Femur (tissue), 1 donor: ENCODE data around the gene SSNA1.

Experiments used
- DNase-seq: peaks from one replicate; pipeline ENCODE4 v3.0.0-alpha.2; 2017

Gene SSNA1

DNA sequence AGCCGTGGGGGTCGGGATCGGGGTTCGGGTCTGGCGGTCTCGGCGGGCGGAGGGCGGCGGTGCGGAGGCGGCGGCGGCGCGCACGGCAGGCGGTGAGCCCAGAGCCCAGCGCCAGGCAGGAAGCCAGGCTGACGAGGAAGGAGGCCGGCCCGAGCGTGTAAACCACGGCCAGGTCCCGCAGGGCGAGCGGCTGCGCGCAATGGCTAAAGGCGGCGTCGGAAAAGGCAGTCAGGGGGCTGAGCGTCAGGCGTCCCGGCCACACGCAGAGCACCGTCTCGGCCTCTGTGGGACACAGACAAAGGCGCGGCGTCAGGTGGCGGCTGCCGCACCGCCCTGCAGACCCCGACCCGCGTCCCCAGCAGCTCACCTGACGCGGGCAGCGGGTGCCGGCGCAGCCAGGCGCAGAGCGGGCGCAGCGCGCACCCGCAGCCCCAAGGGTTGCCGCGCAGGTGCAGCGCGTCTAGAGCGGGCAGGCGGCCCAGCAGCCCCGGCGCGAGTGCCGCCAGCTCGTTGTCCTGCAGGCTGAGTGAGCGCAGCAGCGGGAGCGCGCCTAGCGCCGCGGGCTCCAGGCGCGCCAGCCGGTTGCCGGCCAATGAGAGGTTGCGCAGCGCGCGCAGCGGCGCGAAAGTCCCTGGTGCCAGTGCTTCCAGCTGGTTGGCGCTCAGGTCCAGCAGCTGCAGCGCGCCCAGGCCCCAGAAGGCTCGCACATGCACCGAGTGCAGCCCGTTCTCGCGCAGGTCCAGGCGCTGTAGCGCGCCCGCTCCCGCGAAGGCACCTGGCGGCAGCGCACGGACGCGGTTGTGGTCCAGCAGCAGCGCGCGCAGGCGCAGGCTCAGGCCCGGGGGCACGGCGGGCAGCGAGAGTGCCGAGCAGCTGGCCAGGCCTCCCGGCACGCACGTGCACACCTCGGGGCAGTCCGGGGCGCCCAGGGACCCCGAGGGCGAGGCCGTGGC, 19.3 kb upstream of the SSNA1 start:
- no peak for DNase-seq

DNA sequence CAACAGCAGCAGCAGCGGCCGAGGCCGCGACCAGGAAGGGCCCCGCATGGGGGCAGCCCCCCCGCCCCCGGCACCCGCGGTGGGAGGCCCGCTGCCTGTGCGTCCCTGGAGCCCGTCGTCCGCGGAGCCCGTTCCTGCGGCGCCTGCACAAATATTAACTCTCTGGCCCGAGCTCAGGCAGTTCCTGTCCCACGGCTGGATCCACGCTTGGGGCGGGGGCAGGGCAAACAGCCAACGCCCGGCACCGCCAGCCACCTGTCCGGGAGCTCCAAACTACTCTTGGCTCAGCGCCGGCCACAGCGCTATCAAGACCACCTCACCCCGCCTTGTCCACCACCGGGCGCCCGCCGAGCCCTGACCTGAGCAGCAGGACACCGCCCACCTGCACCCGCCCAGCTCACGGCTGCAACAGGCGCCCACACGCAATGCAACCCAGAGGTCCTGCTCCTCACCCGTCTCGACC, 18.5 kb upstream of the SSNA1 start, which contains the start of gene LRRC26:
Gene LRRC26 (minus strand): TSS at position 156 of the 463 bp plus-strand sequence. CDS start 108 bp downstream, at position 48.
- DNase-seq = no peak

DNA sequence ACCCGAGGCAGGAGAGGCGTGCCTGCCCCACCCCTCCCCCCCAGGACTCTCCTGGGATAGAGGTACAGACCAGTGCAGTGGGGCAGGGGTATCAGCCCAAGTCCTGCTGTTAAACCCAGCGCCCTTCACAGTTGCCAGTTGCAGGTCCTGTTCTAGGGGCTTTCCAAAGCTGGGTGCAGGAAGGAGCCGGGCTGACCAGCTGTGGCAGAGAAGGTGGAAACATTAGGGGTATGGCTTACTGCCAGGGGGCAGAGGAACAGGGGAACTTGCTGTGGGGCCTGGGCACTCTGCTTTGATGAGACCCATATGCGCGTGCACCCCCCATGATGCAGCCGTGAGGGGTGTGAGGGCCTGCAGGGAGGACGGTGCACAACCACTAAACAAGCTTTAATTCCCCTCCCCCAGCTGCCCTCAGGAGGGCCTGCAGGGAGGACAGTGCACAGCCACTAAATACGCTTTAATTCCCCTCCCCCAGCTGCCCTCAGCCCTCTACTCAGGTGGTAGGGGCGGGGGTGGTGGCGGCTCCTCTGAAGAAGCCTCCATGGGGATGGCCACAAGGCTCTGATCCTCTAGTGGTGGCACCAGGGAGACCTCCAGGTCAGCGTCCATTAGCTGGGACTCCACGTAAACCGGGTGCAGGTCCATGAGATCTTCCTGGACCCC, 17.9 kb upstream of the SSNA1 start:
- DNase-seq = no peak

DNA sequence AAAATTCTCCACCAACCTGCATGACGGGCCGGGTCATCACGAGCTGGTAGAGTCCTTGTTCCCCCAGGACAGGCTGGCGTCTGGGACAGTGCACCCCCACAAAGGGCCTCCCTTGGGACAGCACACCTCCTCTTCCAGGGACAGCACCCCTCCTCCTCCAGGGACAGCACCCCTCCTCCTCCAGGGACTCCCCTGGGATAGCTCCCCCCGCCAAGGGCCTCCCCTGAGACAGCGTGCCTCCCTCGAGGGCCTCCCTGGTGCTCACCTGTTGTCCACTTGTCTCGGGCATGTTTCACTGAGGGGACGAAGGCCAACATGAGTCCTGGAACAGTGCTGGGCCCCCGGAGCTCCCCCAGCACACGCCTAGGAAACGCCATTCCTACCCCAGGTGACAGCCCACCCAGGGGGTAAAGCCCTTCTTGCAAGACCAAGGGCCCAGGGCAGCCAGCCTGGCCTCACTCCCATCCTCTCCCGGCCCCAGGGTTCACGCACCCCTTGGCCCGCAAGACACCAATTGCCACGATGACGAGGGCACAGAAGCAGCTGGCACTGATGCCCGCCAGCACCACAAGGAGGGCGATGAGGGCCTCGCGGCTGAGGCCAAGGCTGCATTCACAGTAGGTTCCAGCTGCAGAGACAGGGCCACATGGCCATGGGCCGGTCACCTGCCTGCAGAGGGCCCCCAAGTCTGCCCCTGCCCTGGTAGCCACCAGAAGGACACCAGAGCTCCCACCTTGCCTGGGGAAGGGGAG, 17.2 kb upstream of the SSNA1 start:
- no peak for DNase-seq

DNA sequence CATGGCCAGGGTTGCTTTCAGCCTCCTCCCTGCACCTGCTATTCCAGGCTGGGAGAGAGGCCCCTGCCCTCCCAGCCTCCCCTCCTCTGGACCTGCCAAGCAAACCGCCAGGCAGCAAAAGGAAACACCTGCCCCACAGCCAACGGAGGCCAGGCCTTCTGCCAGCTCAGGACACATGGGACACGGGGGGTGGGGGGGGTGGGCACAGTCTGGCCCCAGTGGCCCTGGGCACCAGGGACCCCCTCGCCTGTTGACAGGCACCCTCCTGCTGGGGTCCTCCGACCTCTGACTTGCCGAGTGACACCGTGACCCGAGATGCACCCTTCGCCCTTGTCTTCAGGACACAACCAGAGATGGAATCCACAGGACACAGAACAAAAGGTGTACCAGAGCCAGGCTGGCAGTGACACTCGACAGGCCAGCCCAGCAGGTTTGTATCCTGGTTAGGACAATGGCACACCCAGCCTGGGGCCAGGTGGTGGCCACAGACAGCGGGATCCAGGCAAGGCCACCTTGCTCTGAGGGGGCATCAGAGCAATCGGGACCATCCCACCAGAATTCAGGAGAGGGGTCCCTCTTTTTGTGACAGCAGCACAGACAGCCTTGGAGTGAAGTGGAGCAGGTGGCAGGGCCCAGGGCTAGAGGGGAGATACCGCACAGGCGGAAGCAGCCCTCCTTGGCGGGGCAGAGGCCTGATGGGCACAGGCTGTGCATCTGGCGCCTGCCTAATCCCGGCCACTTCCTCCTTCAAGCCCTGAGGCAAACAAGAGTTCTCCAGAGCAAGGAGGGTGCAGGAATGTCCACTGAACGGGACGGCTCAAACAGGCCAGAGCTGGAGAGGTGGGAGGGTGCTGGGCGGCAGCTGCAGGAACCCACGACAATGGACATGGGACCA, 15.3 kb upstream of the SSNA1 start:
- no peak for DNase-seq

DNA sequence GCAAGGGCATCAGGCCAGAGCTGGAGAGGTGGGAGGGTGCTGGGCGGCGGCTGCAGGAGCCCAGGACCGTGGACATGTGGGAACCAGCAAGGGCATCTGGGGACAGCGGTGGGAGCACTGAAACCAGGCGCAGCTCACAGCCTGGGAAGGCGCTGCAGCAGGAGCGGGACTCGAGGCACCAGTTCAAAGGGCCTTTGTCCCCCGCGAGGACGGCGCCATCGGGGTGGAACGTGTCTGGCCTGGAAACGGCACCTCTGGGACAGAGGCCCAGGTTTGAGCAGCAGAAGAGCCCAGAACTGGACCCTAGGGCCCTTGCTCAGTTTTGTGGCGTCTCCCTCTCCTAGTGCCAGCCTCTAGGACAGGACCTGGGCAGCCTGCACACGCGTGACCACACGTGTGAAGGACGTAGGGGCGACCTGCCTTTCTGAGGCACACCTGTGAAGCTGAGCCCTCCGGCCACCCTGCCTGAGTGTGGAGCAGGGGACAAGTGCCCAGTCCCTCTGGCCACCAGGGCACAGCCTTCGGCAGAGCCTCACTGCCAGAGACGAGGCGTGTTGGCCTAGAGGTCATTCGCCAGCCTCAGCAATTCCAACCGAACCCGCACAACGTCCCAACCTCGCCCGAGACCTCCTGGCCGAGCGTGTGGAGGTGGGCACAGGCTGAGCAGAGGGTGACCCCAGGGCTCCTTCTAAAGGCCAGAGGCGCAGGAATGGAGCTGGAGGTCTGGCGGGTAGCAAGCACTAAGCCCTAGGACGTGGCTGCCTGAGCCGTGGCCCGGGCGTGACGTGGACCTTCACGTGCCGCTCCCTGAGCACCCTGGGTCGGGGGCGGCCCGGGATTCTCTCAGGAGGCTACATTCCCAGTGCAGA, 14.4 kb upstream of the SSNA1 start:
- no peak for DNase-seq

DNA sequence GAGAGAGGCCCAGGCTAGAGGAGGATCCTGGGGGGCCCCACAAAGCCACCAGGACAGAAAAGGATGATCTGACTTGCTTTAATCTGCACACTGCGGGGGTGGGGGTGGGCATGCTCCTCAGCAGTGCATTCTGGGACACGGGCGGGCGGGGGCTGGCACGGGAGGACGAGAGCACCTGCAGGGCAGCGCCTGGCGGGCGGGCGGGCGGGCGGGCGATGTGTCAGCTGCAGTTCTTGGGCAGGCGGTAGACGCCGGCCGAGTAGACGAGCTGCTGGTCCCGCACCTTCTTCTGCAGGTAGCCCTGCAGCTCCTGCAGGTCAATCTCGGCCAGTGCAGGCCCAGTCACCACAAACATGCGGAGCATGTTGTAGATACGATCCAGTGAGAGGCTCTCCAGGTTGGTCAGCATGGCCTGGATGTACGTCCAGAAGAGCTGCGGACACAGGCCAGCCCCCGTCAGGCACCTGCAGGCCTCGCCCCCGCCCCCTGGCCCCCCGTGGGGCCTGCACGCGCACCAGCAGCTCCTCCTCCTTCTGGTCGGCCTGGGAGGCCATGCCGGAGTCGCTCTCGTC, 13.7 kb upstream of the SSNA1 start:
- DNase-seq = no peak

DNA sequence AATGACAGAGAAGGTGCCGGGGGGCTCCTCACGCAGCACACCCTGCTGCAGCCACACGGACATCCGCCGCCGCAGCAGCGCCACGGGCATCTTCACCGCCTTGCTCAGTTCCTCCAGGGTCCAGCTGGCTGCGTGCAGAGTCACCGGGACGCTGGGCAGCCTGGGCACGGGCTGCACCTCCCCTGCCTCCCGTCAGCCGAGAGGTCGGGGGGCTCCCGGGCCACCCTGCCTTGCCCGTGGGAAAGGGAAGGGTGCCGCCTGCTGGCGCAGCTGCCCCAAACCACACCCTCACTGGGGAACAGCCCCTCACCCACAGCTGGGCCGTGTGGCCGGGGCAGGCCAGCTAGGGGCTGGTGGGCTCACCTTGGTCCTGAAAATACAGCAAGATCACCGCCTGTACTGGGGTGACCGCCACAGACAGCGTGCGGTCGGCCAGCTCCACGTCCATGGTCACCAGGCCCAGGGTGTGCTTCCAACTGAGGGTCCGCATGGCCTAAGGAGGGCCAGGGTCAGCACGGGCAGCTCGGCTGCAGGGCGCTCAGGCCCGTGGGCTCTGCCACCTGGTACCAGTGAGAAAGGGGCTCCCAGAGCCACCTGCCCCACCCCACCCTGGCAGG, 13.0 kb upstream of the SSNA1 start:
- no peak for DNase-seq

DNA sequence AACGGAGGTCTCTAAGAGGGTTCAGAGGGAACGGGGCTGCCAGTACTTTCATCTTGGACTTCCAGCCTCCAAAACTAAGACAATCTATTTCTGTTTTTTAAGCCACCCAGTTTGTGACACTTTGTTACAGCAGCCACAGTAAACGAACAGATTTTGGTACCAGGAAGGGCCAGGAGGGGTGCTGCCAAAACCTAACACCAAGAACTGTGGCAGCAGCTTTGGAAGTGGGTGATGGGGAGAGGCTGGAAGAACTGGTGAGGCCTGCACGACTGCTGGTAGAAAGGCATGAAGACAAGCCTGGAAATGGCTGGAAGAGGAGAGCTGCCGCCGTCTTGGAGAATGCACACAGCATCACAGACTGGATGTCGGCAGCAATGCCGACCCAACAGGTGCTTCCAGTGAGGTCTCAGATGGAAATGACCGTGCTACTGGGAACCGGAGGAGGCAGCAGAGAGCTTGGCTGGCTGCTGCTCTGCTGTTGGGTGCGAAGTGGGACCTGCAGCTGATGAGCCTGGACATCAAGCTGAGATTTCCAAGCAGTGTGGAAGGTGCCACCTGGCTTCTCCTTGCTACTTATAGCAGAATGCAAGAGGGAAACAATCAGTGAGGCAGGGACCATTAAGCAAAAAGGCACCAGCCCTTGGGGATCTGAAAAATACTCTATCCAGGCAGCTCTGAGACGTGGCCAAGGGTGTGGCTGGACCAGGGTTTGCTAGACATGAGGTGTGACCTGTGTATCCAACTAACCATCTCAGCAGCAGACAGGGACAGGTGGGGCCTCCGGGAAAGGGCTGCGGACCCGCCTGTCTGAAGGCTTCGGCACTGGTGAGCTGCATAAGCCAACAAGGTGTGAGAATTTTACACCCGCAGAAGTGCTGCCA, 11.9 kb upstream of the SSNA1 start:
- DNase-seq = no peak

DNA sequence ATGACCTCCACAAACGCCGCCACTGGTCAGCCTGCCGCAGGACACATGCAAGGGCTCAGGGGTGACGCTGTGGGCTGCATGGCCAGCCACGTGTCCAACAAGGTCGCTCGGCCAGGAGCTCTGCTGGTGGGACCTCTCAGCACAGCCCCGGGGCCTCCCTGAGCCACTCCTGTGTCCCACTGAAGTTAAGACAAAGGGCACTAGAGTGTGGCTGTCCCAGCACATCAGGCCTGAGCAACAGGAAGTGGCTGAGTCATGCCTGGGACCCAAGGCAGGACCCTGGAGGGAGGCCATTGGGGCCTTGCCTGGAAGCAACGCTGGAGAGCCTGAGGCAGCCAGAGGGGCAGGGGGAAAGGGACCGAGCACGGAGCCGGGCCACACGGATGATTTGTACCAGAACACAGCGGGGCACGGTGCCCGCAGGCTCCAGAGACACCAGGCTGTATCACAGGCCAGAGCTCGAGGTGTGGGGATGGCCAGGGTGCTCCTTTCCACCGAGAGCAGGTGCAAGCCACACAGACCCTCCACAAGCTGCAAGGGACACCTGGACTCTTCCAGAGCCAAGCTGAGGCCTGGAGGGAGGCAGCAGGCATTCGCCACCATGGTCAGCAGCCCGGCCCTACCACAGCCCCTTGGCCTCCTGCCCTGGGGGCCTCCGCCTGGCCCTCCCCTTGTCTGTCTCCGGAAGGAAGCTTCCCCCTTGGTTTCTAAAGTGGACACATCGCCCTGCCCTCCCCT, 10.1 kb upstream of the SSNA1 start:
- no peak for DNase-seq

DNA sequence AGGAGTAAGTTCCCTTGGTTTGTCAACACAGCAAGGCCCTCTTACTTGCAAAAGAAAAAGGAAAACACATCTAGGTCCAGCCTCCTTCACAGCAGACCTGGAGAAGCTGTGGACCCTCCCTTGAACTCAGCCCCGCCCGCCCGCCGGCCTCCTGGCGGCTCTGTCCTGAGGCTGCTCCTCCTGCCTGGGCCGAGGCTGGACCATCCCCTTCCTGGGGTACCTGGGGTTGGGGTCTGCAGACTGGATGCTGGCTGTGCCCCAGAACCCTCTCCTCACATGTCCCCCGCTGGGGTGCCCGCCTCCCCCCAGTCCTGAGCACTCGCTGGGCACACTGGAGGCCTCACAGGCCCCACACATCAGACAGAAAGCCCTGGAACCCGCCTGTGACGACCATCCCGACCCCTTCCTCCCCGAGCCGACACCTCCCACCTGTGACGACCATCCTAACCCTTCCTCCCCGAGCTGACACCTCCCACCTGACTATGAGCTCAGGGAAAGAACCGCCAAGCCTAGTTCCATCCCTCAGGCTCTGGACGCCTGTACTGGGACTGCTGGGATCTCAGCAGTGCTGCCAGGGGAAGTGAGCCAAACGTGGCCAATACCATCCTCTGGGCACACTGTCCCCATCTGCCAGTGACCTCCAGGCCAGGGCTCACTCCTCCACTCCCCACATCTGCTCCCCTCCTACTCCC, 9.4 kb upstream of the SSNA1 start:
- DNase-seq = no peak

DNA sequence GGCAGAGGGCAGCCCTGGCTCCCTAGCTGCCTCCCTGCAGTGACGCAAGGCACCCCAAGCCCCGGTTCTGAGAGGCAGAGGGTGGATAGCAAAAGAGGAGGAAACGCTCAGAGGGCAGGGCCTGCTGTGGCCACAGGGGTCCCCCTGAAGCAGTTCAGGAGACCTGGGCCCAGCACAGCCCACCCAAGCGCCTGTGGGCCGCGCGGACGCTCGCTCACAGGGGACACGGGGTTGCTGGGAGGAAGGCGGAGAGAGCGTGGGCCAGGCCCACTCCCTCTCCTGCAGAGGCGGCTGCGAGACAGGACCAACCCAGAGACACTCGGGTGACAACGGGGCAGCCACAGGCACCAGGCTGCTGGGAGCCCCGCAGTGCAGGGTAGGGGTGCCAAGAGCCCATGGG, 8.7 kb upstream of the SSNA1 start:
- DNase-seq = no peak

DNA sequence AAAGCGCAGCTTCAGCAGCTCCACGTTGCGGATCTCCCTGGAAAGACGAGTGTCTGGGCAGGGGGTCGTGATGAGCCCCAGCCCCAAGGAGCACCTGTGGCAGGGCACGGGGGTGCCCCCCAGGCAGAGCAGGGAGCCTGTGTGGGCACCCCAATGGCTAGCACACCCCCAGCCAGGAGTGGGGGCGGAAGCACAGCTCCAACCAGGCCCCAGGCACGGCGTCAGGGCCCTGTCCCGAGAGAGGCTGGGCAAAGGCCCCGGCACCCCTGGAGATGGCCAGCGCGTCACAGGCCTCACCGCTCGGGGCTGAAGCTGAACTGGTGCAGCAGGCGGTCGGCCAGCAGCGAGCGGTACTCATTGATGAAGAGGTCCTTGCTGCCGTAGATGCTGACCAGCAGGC, 8.0 kb upstream of the SSNA1 start:
- no peak for DNase-seq

DNA sequence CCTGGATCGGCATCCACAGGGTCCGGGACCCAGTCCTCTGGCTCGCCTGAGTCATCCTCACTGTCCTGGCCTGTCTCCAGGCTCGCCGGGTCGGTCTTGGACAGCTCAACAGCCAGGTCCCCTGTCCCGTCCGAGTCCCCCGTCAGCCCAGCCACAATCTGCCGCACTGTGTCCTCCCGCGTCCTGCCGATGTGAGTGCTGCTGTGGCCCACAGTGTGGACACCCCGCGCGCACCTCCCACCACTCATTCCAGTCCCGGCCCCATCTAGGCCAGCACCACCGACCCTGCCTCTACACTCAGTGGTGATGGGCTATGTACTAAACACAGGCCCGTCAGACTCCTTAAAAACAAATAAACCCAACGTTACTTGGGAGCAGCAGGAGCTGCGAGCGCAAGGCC, 6.8 kb upstream of the SSNA1 start:
- DNase-seq = no peak

DNA sequence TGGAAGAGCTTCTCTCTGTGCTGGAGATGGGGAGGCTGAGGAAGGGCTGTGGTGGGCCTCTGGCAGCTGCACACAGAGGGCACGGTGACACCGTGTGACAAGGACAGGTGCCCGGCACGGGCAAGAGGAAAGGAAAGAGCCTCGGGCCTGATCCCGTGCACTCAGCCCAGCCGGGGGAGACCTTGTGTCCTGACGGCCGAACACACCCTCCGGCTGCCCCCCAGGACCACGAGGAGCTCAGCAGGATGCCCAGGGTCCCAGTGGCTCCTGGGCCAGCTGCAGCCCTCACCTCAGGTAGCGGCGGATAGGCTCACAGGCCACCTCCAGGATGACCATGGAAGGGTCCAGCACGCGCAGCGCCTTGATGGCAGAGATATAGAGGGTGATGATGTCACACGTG, 5.6 kb upstream of the SSNA1 start:
- DNase-seq = no peak

DNA sequence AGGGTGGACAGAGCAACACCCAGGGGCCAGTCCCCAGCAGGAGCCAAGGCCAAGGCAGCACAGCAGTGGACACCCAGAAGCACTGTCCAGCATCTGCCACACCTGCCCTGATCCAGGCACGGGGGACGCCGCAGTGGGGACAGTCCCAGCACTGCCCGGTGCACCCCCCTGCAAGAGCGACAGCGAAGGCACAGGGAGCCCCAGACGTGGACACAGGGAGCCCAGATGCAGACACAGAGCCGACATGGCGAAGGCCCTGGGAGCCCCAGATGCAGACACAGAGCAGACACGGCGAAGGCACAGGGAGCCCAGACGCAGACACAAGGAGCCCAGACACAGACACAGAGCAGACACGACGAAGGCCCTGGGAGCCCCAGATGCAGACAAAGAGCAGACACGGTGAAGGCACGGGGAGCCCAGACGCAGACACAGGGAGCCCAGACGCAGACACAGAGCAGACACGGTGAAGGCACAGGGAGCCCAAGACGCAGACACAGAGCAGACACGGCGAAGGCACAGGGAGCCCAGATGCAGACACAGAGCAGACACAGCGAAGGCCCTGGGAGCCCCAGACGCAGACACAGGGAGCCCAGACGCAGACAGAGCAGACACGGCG, 4.4 kb upstream of the SSNA1 start:
- DNase-seq = no peak

DNA sequence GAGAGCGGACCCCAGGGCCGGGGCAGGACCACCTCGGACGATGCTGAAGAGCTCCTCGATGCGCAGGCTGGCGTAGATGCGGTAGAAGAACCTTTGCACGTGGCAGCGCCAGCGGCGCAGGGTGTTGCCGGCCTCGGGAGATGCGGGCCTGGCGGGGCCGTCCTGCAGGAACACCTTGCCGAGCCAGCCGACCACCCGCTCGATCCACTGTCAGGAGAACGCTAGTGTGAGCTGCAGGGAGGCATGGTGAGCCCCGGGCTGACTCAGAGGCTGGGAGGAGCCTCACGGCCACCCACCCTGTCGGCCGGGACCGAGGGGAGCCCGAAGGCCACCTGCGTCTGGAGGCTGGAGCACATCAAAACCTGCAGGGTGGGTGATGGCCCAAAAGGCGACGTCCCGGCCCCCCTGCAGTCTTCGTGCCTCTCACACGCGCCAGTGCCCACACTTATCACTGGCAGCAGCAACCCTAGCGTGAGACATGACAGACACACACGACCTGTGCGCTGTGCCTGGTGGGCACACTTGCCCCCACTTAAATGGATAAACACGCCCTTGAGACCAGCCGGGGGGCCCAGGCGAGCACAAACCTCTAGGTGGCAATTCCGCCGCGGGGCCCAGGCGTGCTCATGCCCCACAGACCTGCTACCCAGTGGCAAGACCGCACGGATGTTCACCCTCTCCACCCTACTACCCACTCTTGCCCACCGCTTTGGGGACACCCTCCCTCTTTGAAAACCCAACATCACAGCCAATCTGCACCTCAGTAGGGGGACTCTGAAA, 3.4 kb upstream of the SSNA1 start:
- DNase-seq = no peak
